Endodermal cell (in vitro differentiated cells): ENCODE results near the gene C6orf52. TPM values are rescaled to one million over a fixed set of nuclear protein-coding genes. Genes with fewer than 3 reads are reported as not detected.

Experiments
- DNase-seq: peaks from one replicate; pipeline ENCODE4 v3.0.0-alpha.2; 2017
- H3K27ac ChIP-seq: 2 replicates; pipeline ENCODE4 v1.5.1; 2013; ENCODE audit warnings: mild to moderate bottlenecking, low read depth, low read length, moderate library complexity
- H3K27me3 ChIP-seq: 2 replicates; pipeline ENCODE4 v1.6.1; 2013; ENCODE audit warnings: mild to moderate bottlenecking, low read length, moderate library complexity; ENCODE audit not compliant: insufficient read depth, control insufficient read depth, poor library complexity, severe bottlenecking
- H3K36me3 ChIP-seq: 2 replicates; pipeline ENCODE4 v1.7.0; 2013; ENCODE audit warnings: mild to moderate bottlenecking, low read length, moderate library complexity; ENCODE audit not compliant: control insufficient read depth, insufficient read depth
- H3K4me1 ChIP-seq: one replicate; pipeline ENCODE4 v1.7.0; 2013; ENCODE audit warnings: low read length; ENCODE audit not compliant: control insufficient read depth, insufficient read depth
- H3K4me3 ChIP-seq: 2 replicates; pipeline ENCODE4 v1.5.1; 2013; ENCODE audit warnings: mild to moderate bottlenecking, low read length, moderate library complexity
- H3K9ac ChIP-seq: 2 replicates; pipeline ENCODE4 v1.6.1; 2013; ENCODE audit warnings: mild to moderate bottlenecking, low read length, moderate library complexity; ENCODE audit not compliant: poor library complexity, severe bottlenecking; ENCODE audit errors: extremely low read depth
- H3K9me3 ChIP-seq: 2 replicates; pipeline ENCODE4 v1.6.1; 2013; ENCODE audit warnings: mild to moderate bottlenecking, low read length, moderate library complexity; ENCODE audit not compliant: control insufficient read depth
- H3K27ac Mint-ChIP-seq: 2 replicates; pipeline ENCODE4 v1.8.0; 2020; ENCODE audit warnings: mixed read lengths
- H3K27me3 Mint-ChIP-seq: 2 replicates; pipeline ENCODE4 v1.8.0; 2021; ENCODE audit warnings: mild to moderate bottlenecking, mixed read lengths; ENCODE audit not compliant: insufficient read depth
- H3K36me3 Mint-ChIP-seq: 2 replicates; pipeline ENCODE4 v1.8.0; 2020; ENCODE audit warnings: low read depth, mixed read lengths
- H3K4me1 Mint-ChIP-seq: 2 replicates; pipeline ENCODE4 v1.8.0; 2020; ENCODE audit warnings: mixed read lengths
- H3K4me3 Mint-ChIP-seq: 2 replicates; pipeline ENCODE4 v1.8.0; 2020; ENCODE audit warnings: mild to moderate bottlenecking, moderate library complexity, mixed read lengths
- H3K9me3 Mint-ChIP-seq: 2 replicates; pipeline ENCODE4 v1.8.0; 2020; ENCODE audit warnings: mild to moderate bottlenecking, mixed read lengths
- WGBS, 2 experiments: methylation state at CpG; one replicate each; pipeline versions ENCODE4 v1.1.5 to v1.1.7; 2013; ENCODE audit warnings: missing lambda C conversion rate in 2 of 2, mixed read lengths in 1 of 2; ENCODE audit not compliant: insufficient coverage in 1 of 2, insufficient read length in 1 of 2; 5-methylcytosine and 5-hydroxymethylcytosine counted together
- total RNA-seq, 2 donors: library from RNA; stranded (reverse); fragmentation: NEBNext Ultra II Directional in 1 of 2; extraction: Animal tissue kit (Norgen Biotek cat#: 25700) in 1 of 2; gene quantifications; 2 replicates in 1 of 2; 3 replicates in 1 of 2; pipeline ENCODE4 v1.2.1, GENCODE V29; 2021
- TF ChIP-seq, protein P1 (sequence below): fragments of 200-600 bp; sonication (generic); conservative IDR thresholded peaks from 2 replicates; pipeline ENCODE4 v1.5.0; 2021; ENCODE audit warnings: antibody characterized with exemption, mild to moderate bottlenecking

Gene C6orf52
- total RNA-seq, 2 donors from 2014 or later = 1.7 to 1.9 TPM

- no peak for DNase-seq
- no peak overlapping the region for H3K4me3 Mint-ChIP-seq
- peaks cover 45% of the 10 kb centered on the region for H3K36me3 ChIP-seq
These were observed 66.6 kb downstream of the C6orf52 start for GRCh38 chr6:10627800-10628199.

GRCh38 chr6:10626154-10626741, 68.2 kb downstream of the C6orf52 start:
- H3K27me3 Mint-ChIP-seq = no peaks in the 10 kb centered on the region
- H3K4me1 ChIP-seq = no peaks in the 10 kb centered on the region
- no peak overlapping the region for H3K9ac ChIP-seq
- H3K27ac Mint-ChIP-seq = peak overlapping the region; percentile 45
- no peak overlapping the region for H3K27ac ChIP-seq
- DNase-seq = no peak
- H3K9me3 Mint-ChIP-seq = peaks cover 5% of the 10 kb centered on the region
- peaks cover 8% of the 10 kb centered on the region for H3K4me1 Mint-ChIP-seq
- no peak overlapping the region for H3K4me3 ChIP-seq
- peaks cover 12% of the 10 kb centered on the region for H3K9me3 ChIP-seq
- H3K36me3 ChIP-seq = peaks cover 61% of the 10 kb centered on the region
- H3K27me3 ChIP-seq = no peaks in the 10 kb centered on the region
- WGBS, 2 experiments = 94 to 95% methylated on average over 7 to 9 of the region's 9 CpGs
- TF ChIP-seq, protein P1, sequence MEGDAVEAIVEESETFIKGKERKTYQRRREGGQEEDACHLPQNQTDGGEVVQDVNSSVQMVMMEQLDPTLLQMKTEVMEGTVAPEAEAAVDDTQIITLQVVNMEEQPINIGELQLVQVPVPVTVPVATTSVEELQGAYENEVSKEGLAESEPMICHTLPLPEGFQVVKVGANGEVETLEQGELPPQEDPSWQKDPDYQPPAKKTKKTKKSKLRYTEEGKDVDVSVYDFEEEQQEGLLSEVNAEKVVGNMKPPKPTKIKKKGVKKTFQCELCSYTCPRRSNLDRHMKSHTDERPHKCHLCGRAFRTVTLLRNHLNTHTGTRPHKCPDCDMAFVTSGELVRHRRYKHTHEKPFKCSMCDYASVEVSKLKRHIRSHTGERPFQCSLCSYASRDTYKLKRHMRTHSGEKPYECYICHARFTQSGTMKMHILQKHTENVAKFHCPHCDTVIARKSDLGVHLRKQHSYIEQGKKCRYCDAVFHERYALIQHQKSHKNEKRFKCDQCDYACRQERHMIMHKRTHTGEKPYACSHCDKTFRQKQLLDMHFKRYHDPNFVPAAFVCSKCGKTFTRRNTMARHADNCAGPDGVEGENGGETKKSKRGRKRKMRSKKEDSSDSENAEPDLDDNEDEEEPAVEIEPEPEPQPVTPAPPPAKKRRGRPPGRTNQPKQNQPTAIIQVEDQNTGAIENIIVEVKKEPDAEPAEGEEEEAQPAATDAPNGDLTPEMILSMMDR = no peak
- no peak overlapping the region for H3K4me3 Mint-ChIP-seq
- peaks cover 48% of the 10 kb centered on the region for H3K36me3 Mint-ChIP-seq

More at GRCh38 chr6:10627800-10628199, 66.6 kb downstream of the C6orf52 start:
- H3K9me3 ChIP-seq = no peaks in the 10 kb centered on the region
- Mint-ChIP-seq H3K36me3 (peaks cover 39% of the 10 kb centered on the region), H3K4me1 (peaks cover 8% of the 10 kb centered on the region), H3K27me3 (no peaks in the 10 kb centered on the region), H3K9me3 (peaks cover 2% of the 10 kb centered on the region), H3K27ac (no peak overlapping the region)
- H3K4me3 ChIP-seq = no peak overlapping the region
- 86 to 97% methylated on average over 1 of the region's 1 CpG for WGBS, 2 experiments
- H3K27ac ChIP-seq = no peak overlapping the region
- no peak overlapping the region for H3K9ac ChIP-seq
- TF ChIP-seq, protein P1 = no peak
- no peaks in the 10 kb centered on the region for H3K4me1 ChIP-seq
- H3K27me3 ChIP-seq = no peaks in the 10 kb centered on the region

GRCh38 chr6:10624836-10625235, 69.6 kb downstream of the C6orf52 start:
- Mint-ChIP-seq H3K27ac (no peak overlapping the region), H3K27me3 (no peaks in the 10 kb centered on the region), H3K4me1 (peaks cover 8% of the 10 kb centered on the region), H3K36me3 (peaks cover 56% of the 10 kb centered on the region), H3K9me3 (peaks cover 5% of the 10 kb centered on the region), H3K4me3 (no peak overlapping the region)
- Histone ChIP-seq H3K4me1 (no peaks in the 10 kb centered on the region), H3K36me3 (peaks cover 67% of the 10 kb centered on the region), H3K4me3 (no peak overlapping the region), H3K27me3 (no peaks in the 10 kb centered on the region), H3K9me3 (peaks cover 12% of the 10 kb centered on the region), H3K9ac (no peak overlapping the region), H3K27ac (no peak overlapping the region)
- no peak for DNase-seq
- WGBS, 2 experiments = 90 to 95% methylated on average over 5 of the region's 5 CpGs
- TF ChIP-seq, protein P1 = no peak
